Panc1 (cell line): ENCODE results near the gene CAPZA1. TPM values are rescaled to one million over a fixed set of nuclear protein-coding genes. Genes with fewer than 3 reads are reported as not detected.

Experiments used
- ATAC-seq: fragments of 200-7000 bp; cut with Tn5 transposase; 2 replicates; pipeline ENCODE4 v1.9.1; 2020; ENCODE audit warnings: mild to moderate bottlenecking, moderate library complexity
- BruUV-seq: library from RNA; stranded (reverse); fragments of 400-500 nt; replicated peaks from 2 replicates; lab custom pipeline; 2021; lab: Mats Ljungman, UMichigan
- CTCF ChIA-PET: fragments of 300-600 bp; sonication (Branson Sonifier 250); formaldehyde crosslinking; loops from one replicate; lab custom pipeline; 2022; ENCODE audit warnings: antibody characterized with exemption; lab: Charles Lee
- POLR2A ChIA-PET: fragments of 300-600 bp; sonication (Branson Sonifier 250); formaldehyde crosslinking; loops from one replicate; lab custom pipeline; 2022; ENCODE audit warnings: antibody characterized with exemption; lab: Charles Lee
- DNase-seq: peaks from one replicate; pipeline ENCODE4 v3.0.0-alpha.2; 2010; ENCODE audit warnings: low read depth, low spot score
- H3K27ac ChIP-seq: 2 replicates; pipeline ENCODE4 v1.5.1; 2011; ENCODE audit warnings: mild to moderate bottlenecking, low read length, inconsistent platforms
- H3K27me3 ChIP-seq: fragments of 200-500 bp; sonication (Bioruptor generic); 2 replicates; pipeline ENCODE4 v1.6.0; 2014; ENCODE audit warnings: low read length, inconsistent platforms; ENCODE audit not compliant: control insufficient read depth, insufficient read depth
- H3K36me3 ChIP-seq: fragments of 200-500 bp; sonication (Bioruptor generic); 2 replicates; pipeline ENCODE4 v1.5.1; 2014; ENCODE audit warnings: inconsistent platforms, mild to moderate bottlenecking, low read length, moderate library complexity; ENCODE audit not compliant: control insufficient read depth, insufficient read depth
- H3K4me1 ChIP-seq: 2 replicates; pipeline ENCODE4 v1.5.1; 2011; ENCODE audit warnings: inconsistent platforms, mild to moderate bottlenecking, low read length, moderate library complexity; ENCODE audit not compliant: control insufficient read depth, insufficient read depth
- H3K4me3 ChIP-seq, 2 experiments: 2 replicates each; pipeline ENCODE4 v1.5.1; 2011 to 2012; ENCODE audit warnings: low read depth in 2 of 2, low read length in 2 of 2, mild to moderate bottlenecking in 2 of 2, inconsistent platforms in 1 of 2, moderate library complexity in 1 of 2
- H3K9me3 ChIP-seq: fragments of 200-500 bp; sonication (Bioruptor generic); 2 replicates; pipeline ENCODE4 v1.5.1; 2014; ENCODE audit warnings: low read depth, mild to moderate bottlenecking, inconsistent platforms, low read length, moderate library complexity; ENCODE audit not compliant: control insufficient read depth, insufficient read depth
- CTCF ChIP-seq: fragments of 450-650 bp; IDR thresholded peaks from 2 replicates; pipeline ENCODE4 v1.5.1; 2017; ENCODE audit warnings: mild to moderate bottlenecking
- POLR2AphosphoS5 ChIP-seq: IDR thresholded peaks from 2 replicates; pipeline ENCODE4 v1.6.1; 2012; ENCODE audit warnings: mild to moderate bottlenecking, low read depth, low read length, moderate library complexity
- SIN3A ChIP-seq: IDR thresholded peaks from 2 replicates; pipeline ENCODE4 v1.6.1; 2012; ENCODE audit warnings: low read depth, mild to moderate bottlenecking, low read length, moderate library complexity, borderline replicate concordance; ENCODE audit not compliant: insufficient read depth
- TCF7L2 ChIP-seq: IDR thresholded peaks from 2 replicates; pipeline ENCODE4 v1.6.1; 2011; ENCODE audit warnings: mild to moderate bottlenecking, low read depth, low read length, inconsistent platforms
- in situ Hi-C: cut with HindIII; loops from 2 replicates; pipeline ENCODE4 v1.10.0; 2016; ENCODE audit warnings: low sequenced_read_pairs, low pct_unique_long_range_greater_than_20kb
- intact Hi-C: fragments of 100-400 bp; cut with micrococcal nuclease; formaldehyde crosslinking; loops from one replicate; pipeline ENCODE4 v1.10.0; 2022; ENCODE audit not compliant: unreplicated experiment
- total RNA-seq: library from RNA; stranded (reverse); gene quantifications from one replicate; pipeline ENCODE4 v1.2.1, GENCODE V29; 2021; ENCODE audit not compliant: unreplicated experiment
- TF ChIP-seq, protein P1 (sequence below), 2 experiments: IDR thresholded peaks; 2 replicates each; pipeline ENCODE4 v1.6.1; 2011 to 2012; ENCODE audit warnings: low read depth in 2 of 2, control low read depth in 1 of 2, low read length in 1 of 2, mild to moderate bottlenecking in 1 of 2, moderate library complexity in 1 of 2; ENCODE audit not compliant: insufficient read depth in 1 of 2

The CAPZA1 gene
- total RNA-seq, 1 experiment from 2014 or later = 128 TPM

DNA sequence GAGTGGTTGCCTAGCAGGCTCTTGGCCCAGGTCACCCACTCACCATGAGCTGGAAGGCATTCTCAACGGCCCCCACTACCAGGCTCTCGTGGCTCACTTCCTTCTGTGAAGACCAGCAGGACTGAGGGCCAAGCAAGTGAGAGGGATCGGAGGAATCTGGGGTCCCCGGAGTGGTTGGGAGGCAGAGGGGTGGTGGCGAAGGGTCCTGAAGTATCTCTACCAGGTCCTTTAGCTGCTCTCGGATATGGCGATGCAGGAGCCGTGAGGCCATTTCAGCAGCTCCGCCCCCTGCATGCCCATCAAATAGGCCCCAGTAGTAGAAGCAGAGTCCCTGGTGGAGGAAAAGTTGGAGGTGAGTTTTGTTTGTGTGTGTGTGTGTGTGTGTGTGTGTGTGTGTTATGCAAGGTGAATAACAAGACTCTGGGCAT lies 93.1 kb downstream of the CAPZA1 start:
- H3K9me3 ChIP-seq = no peaks in the 10 kb centered on the region
- BruUV-seq = no TSS peak
- H3K4me3 ChIP-seq = no peak overlapping the region
- ChIA-PET POLR2A (no interaction called here), CTCF (interaction anchor here (0.7 kb wide), 1 partner anchor 59 kb away, joined by 6 read pairs; no protein-coding TSS in a partner anchor)
- H3K27ac ChIP-seq = no peak overlapping the region
- no peak for ATAC-seq
- H3K4me1 ChIP-seq = peaks cover 3% of the 10 kb centered on the region
- in situ Hi-C loops = no loop called here
- TF ChIP-seq SIN3A = no peak
- TF ChIP-seq, protein P1, sequence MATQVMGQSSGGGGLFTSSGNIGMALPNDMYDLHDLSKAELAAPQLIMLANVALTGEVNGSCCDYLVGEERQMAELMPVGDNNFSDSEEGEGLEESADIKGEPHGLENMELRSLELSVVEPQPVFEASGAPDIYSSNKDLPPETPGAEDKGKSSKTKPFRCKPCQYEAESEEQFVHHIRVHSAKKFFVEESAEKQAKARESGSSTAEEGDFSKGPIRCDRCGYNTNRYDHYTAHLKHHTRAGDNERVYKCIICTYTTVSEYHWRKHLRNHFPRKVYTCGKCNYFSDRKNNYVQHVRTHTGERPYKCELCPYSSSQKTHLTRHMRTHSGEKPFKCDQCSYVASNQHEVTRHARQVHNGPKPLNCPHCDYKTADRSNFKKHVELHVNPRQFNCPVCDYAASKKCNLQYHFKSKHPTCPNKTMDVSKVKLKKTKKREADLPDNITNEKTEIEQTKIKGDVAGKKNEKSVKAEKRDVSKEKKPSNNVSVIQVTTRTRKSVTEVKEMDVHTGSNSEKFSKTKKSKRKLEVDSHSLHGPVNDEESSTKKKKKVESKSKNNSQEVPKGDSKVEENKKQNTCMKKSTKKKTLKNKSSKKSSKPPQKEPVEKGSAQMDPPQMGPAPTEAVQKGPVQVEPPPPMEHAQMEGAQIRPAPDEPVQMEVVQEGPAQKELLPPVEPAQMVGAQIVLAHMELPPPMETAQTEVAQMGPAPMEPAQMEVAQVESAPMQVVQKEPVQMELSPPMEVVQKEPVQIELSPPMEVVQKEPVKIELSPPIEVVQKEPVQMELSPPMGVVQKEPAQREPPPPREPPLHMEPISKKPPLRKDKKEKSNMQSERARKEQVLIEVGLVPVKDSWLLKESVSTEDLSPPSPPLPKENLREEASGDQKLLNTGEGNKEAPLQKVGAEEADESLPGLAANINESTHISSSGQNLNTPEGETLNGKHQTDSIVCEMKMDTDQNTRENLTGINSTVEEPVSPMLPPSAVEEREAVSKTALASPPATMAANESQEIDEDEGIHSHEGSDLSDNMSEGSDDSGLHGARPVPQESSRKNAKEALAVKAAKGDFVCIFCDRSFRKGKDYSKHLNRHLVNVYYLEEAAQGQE (IDR thresholded peaks at IDR 0.05; ENCODE audit: insufficient read depth in 1 of 2, low read depth in 2 of 2, low read length in 1 of 2) = no peak
- no peak for TF ChIP-seq TCF7L2
- no peak for TF ChIP-seq CTCF
- TF ChIP-seq POLR2AphosphoS5 = no peak
- H3K36me3 ChIP-seq = no peaks in the 10 kb centered on the region
- intact Hi-C loops = no loop called here
- DNase-seq = no peak
- H3K27me3 ChIP-seq = no peaks in the 10 kb centered on the region

DNA sequence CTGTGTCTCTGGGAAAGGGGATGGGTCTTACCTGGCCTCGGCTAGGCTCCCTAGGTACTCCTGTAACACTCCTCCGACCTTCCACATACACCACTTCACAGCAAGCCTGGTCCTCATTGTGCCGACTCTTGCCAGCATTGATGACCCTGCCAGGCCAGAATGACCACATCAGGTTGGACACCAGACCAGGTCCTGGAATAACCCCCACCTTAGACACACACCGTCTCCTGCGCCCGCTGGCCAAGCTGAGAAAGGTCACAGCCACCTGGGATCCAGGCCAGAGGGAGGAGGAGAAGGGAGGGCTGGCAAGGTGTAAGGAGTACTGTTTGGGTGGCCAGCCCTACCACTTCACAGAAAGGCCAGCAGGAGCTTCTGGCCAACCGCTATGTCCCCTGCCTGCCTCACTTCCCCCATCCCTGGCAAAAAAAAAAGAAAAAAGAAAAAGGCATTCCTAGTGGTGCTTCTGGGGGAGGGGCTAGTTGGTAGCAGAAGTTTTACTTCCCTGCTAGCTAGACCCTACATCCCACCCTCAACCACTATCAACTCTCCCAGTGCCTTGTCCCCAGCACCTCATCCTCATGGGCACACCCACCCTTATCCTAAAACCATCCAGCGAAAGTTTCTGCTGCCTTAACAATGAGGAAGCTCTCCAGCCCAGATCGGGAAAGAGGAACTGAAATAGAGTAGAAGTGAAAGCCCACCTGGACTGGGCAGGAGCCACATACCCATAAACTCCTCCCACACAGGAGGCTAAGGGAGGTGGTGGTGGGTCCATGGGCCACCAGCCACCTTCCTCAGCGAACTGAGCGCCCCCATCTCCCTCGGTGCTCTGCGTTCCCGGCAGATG lies 94.1 kb downstream of the CAPZA1 start:
- no TSS peak for BruUV-seq
- ATAC-seq = no peak
- in situ Hi-C loops (no loop called here), intact Hi-C loops (no loop called here)
- Histone ChIP-seq H3K4me3 (peak overlapping the region; percentile 53), H3K4me1 (no peaks in the 10 kb centered on the region; the same call in 1 of the 2 replicates), H3K27me3 (no peaks in the 10 kb centered on the region), H3K36me3 (no peaks in the 10 kb centered on the region), H3K9me3 (no peaks in the 10 kb centered on the region), H3K27ac (no peak overlapping the region)
- no peak for DNase-seq
- TF ChIP-seq TCF7L2 = no peak
- ChIA-PET CTCF (interaction anchor here (0.5 kb wide), 2 partner anchors 9 to 1785 kb away, joined by 3 to 5 read pairs; no protein-coding TSS in a partner anchor), POLR2A (interaction anchor here (0.6 kb wide), 1 partner anchor 49 kb away, joined by 3 read pairs; no protein-coding TSS in a partner anchor)
